ENCODE measurements around the gene ACOT12. TPM values are rescaled to one million over a fixed set of nuclear protein-coding genes. Genes with fewer than 3 reads are reported as not detected.

The ACOT12 gene
- total RNA-seq, 1 donor from 2014 or later, result not detected

- Mint-ChIP-seq H3K9me3 (ENCODE audit: unreplicated experiment) (no peaks in the 10 kb centered on the region), H3K4me3 (ENCODE audit: unreplicated experiment) (no peak overlapping the region), H3K4me1 (ENCODE audit: unreplicated experiment) (peaks cover 9% of the 10 kb centered on the region), H3K27ac (ENCODE audit: unreplicated experiment) (no peak overlapping the region), H3K36me3 (ENCODE audit: low read depth, unreplicated experiment) (no peaks in the 10 kb centered on the region), H3K27me3 (ENCODE audit: unreplicated experiment) (peaks cover 8% of the 10 kb centered on the region)
- no peak for TF ChIP-seq CTCF (IDR thresholded peaks at IDR 0.05; ENCODE audit: unreplicated experiment)
- no peak for DNase-seq (ENCODE audit: low spot score)
Measured at GRCh38 chr5:81395262-81395661, 1.3 kb upstream of the ACOT12 start.

- peak overlapping the region; percentile 82 for H3K4me3 Mint-ChIP-seq (ENCODE audit: unreplicated experiment)
- H3K9me3 Mint-ChIP-seq (ENCODE audit: unreplicated experiment), result no peaks in the 10 kb centered on the region
- no peak for TF ChIP-seq CTCF (IDR thresholded peaks at IDR 0.05; ENCODE audit: unreplicated experiment)
Measured at GRCh38 chr5:81393430-81393782, 528 bp downstream of the ACOT12 start.

DNA sequence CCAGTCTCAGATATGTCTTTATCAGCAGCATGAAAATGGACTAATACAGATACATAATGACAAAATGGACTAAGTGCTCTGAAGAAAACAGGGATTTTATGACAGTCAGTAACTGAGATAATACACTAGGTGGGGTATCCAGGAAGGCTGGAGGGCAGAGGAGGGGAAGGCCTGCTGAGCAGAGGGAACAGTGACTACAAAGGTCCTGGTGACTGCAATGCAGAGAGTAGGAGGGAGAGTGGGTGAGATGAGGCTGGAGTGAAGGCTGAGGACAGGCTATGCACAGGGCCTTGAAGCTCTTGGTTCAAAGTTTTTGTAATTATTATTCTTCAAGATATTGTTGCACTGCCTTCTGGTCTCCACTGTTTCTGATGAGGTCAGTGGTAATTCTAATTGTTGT is 4.9 kb downstream of the ACOT12 start:
- H3K27ac Mint-ChIP-seq (ENCODE audit: unreplicated experiment), result no peak overlapping the region
- no peak for DNase-seq (ENCODE audit: low spot score)
- no peaks in the 10 kb centered on the region for H3K9me3 Mint-ChIP-seq (ENCODE audit: unreplicated experiment)
- peaks cover 4% of the 10 kb centered on the region for H3K27me3 Mint-ChIP-seq (ENCODE audit: unreplicated experiment)
- no peak overlapping the region for H3K4me3 Mint-ChIP-seq (ENCODE audit: unreplicated experiment)
- no peaks in the 10 kb centered on the region for H3K36me3 Mint-ChIP-seq (ENCODE audit: low read depth, unreplicated experiment)
- no peaks in the 10 kb centered on the region for H3K4me1 Mint-ChIP-seq (ENCODE audit: unreplicated experiment)
- TF ChIP-seq CTCF (IDR thresholded peaks at IDR 0.05; ENCODE audit: unreplicated experiment), result no peak

More at GRCh38 chr5:81393430-81393782, 528 bp downstream of the ACOT12 start:
- Mint-ChIP-seq H3K4me1 (ENCODE audit: unreplicated experiment) (peaks cover 5% of the 10 kb centered on the region), H3K36me3 (ENCODE audit: low read depth, unreplicated experiment) (no peaks in the 10 kb centered on the region), H3K27me3 (ENCODE audit: unreplicated experiment) (peaks cover 8% of the 10 kb centered on the region), H3K27ac (ENCODE audit: unreplicated experiment) (no peak overlapping the region)
- DNase-seq (ENCODE audit: low spot score), result no peak

- no peak for TF ChIP-seq CTCF (IDR thresholded peaks at IDR 0.05; ENCODE audit: unreplicated experiment)
- DNase-seq (ENCODE audit: low spot score), result no peak
- Mint-ChIP-seq H3K4me1 (ENCODE audit: unreplicated experiment) (no peaks in the 10 kb centered on the region), H3K27ac (ENCODE audit: unreplicated experiment) (no peak overlapping the region), H3K4me3 (ENCODE audit: unreplicated experiment) (no peak overlapping the region), H3K9me3 (ENCODE audit: unreplicated experiment) (no peaks in the 10 kb centered on the region), H3K36me3 (ENCODE audit: low read depth, unreplicated experiment) (no peaks in the 10 kb centered on the region), H3K27me3 (ENCODE audit: unreplicated experiment) (peaks cover 4% of the 10 kb centered on the region)
Measured at GRCh38 chr5:81388169-81388568, 5.8 kb downstream of the ACOT12 start.

- Mint-ChIP-seq H3K27ac (ENCODE audit: unreplicated experiment) (no peak overlapping the region), H3K27me3 (ENCODE audit: unreplicated experiment) (no peaks in the 10 kb centered on the region), H3K4me3 (ENCODE audit: unreplicated experiment) (no peak overlapping the region), H3K36me3 (ENCODE audit: low read depth, unreplicated experiment) (no peaks in the 10 kb centered on the region), H3K4me1 (ENCODE audit: unreplicated experiment) (no peaks in the 10 kb centered on the region), H3K9me3 (ENCODE audit: unreplicated experiment) (no peaks in the 10 kb centered on the region)
- DNase-seq (ENCODE audit: low spot score), result no peak
- TF ChIP-seq CTCF (IDR thresholded peaks at IDR 0.05; ENCODE audit: unreplicated experiment), result no peak
Measured at GRCh38 chr5:81383867-81384266, 10.1 kb downstream of the ACOT12 start.
